Lung (tissue), 12 donors: Measurements from ENCODE around the gene LIG1. TPM values are rescaled to one million over a fixed set of nuclear protein-coding genes. Genes with fewer than 3 reads are reported as not detected.

Experiments
- ATAC-seq: fragments of 200-7000 bp; cut with Tn5 transposase; one replicate; pipeline ENCODE4 v1.9.1; 2020; ENCODE audit warnings: moderate number of reproducible peaks; ENCODE audit not compliant: insufficient read depth, low FRiP score
- DNase-seq, 3 donors: peaks; one replicate each; pipeline ENCODE4 v3.0.0-alpha.2; 2013 to 2017
- H3K27ac ChIP-seq, 2 donors: one replicate each; pipeline ENCODE4 v1.5.1; 2013; ENCODE audit warnings: mild to moderate bottlenecking in 2 of 2, moderate library complexity in 2 of 2, control low read depth in 1 of 2, inconsistent platforms in 1 of 2, low read depth in 1 of 2, low read length in 1 of 2
- H3K27me3 ChIP-seq, 3 donors: one replicate each; pipeline ENCODE4 v1.5.1; 2013; ENCODE audit warnings: low read length in 2 of 3; ENCODE audit not compliant: control insufficient read depth in 3 of 3, insufficient read depth in 3 of 3
- H3K36me3 ChIP-seq, 4 donors: one replicate each; pipeline ENCODE4 v1.5.1; 2013; ENCODE audit warnings: low read length in 4 of 4, mild to moderate bottlenecking in 1 of 4, moderate library complexity in 1 of 4; ENCODE audit not compliant: control insufficient read depth in 4 of 4, insufficient read depth in 4 of 4
- H3K4me1 ChIP-seq, 5 donors: one replicate each; pipeline ENCODE4 v1.5.1; 2013; ENCODE audit warnings: low read length in 5 of 5, mild to moderate bottlenecking in 2 of 5, moderate library complexity in 1 of 5; ENCODE audit not compliant: control insufficient read depth in 5 of 5, insufficient read depth in 5 of 5
- H3K4me3 ChIP-seq: one replicate; pipeline ENCODE4 v1.5.1; 2013; ENCODE audit warnings: mild to moderate bottlenecking, control low read depth, moderate library complexity
- H3K9ac ChIP-seq, 2 donors: one replicate each; pipeline ENCODE4 v1.5.1; 2013; ENCODE audit warnings: low read length in 2 of 2, control low read depth in 1 of 2; ENCODE audit not compliant: insufficient read depth in 1 of 2
- H3K9me3 ChIP-seq, 4 donors: one replicate each; pipeline ENCODE4 v1.5.1; 2013; ENCODE audit warnings: low read length in 3 of 4, mild to moderate bottlenecking in 1 of 4, moderate library complexity in 1 of 4; ENCODE audit not compliant: control insufficient read depth in 4 of 4, insufficient read depth in 3 of 4
- WGBS, 2 donors: extraction: QIAGEN DNeasy Blood & Tissue Kit; methylation state at CpG; one replicate each; pipeline ENCODE4 v1.1.7; 2013; 5-methylcytosine and 5-hydroxymethylcytosine counted together
- polyA plus RNA-seq, 2 donors: library from polyadenylated mRNA; stranded (reverse); fragments of 200-250 nt; gene quantifications; one replicate each; pipeline ENCODE4 v1.2.1, GENCODE V29; 2013
- total RNA-seq, 2 donors: library from RNA; depleted of rRNA in 1 of 2; stranded (reverse); fragments of >200 nt in 1 of 2; gene quantifications; one replicate each; pipeline ENCODE4 v1.2.1, GENCODE V29; 2014 to 2021
- TF ChIP-seq, protein P1 (sequence below): IDR thresholded peaks from 2 replicates; pipeline ENCODE4 v1.5.1; 2012; ENCODE audit warnings: mild to moderate bottlenecking; ENCODE audit errors: control extremely low read depth, extremely low read depth
- donor health status: control.
- donor health status: control.
- donor health status: Bipolar disorder and iron deficiency.
- donor health status: healthy.
- donor health status: DM: yes; HTN: yes; CAD: no.

The LIG1 gene
- total and polyA plus RNA-seq, 4 donors = 10.6 to 40.5 (median 25.3) TPM

DNA sequence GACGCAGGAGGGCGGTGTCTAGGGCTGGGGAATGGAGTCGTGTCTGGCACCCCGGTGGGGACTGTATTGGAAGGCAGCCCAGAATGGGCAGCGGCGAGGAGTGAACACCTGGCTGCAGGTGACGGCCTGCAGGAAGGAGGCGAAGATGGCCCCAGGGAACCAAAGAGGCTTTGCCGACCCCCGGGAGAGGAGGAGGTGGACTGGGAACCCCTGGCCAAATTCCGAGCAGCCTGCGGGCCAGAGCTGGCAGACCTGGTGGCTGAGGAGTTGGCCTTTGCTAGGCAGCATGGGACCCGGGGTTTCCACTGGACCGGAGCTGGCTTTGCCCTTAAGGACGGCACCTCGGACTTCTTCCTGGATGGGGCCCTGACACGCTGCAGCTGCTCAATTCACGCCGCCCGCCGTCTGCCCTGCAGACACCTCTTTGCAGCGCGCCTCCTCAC is 26.2 kb upstream of the LIG1 start:
- TF ChIP-seq, protein P1, sequence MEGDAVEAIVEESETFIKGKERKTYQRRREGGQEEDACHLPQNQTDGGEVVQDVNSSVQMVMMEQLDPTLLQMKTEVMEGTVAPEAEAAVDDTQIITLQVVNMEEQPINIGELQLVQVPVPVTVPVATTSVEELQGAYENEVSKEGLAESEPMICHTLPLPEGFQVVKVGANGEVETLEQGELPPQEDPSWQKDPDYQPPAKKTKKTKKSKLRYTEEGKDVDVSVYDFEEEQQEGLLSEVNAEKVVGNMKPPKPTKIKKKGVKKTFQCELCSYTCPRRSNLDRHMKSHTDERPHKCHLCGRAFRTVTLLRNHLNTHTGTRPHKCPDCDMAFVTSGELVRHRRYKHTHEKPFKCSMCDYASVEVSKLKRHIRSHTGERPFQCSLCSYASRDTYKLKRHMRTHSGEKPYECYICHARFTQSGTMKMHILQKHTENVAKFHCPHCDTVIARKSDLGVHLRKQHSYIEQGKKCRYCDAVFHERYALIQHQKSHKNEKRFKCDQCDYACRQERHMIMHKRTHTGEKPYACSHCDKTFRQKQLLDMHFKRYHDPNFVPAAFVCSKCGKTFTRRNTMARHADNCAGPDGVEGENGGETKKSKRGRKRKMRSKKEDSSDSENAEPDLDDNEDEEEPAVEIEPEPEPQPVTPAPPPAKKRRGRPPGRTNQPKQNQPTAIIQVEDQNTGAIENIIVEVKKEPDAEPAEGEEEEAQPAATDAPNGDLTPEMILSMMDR = no peak
- ATAC-seq (no peak), DNase-seq (no peak)
- Histone ChIP-seq H3K36me3 (peaks cover 0 to 2% (median 0%) of the 10 kb centered on the region in 4 donors), H3K4me3 (no peak overlapping the region), H3K9ac (no peak overlapping the region), H3K9me3 (no peaks in the 10 kb centered on the region), H3K4me1 (peaks cover 0 to 7% (median 2%) of the 10 kb centered on the region in 5 donors), H3K27me3 (no peaks in the 10 kb centered on the region), H3K27ac (no peak overlapping the region)
- WGBS, 2 donors = 74 to 80% methylated on average over 22 to 23 of the region's 23 CpGs

DNA sequence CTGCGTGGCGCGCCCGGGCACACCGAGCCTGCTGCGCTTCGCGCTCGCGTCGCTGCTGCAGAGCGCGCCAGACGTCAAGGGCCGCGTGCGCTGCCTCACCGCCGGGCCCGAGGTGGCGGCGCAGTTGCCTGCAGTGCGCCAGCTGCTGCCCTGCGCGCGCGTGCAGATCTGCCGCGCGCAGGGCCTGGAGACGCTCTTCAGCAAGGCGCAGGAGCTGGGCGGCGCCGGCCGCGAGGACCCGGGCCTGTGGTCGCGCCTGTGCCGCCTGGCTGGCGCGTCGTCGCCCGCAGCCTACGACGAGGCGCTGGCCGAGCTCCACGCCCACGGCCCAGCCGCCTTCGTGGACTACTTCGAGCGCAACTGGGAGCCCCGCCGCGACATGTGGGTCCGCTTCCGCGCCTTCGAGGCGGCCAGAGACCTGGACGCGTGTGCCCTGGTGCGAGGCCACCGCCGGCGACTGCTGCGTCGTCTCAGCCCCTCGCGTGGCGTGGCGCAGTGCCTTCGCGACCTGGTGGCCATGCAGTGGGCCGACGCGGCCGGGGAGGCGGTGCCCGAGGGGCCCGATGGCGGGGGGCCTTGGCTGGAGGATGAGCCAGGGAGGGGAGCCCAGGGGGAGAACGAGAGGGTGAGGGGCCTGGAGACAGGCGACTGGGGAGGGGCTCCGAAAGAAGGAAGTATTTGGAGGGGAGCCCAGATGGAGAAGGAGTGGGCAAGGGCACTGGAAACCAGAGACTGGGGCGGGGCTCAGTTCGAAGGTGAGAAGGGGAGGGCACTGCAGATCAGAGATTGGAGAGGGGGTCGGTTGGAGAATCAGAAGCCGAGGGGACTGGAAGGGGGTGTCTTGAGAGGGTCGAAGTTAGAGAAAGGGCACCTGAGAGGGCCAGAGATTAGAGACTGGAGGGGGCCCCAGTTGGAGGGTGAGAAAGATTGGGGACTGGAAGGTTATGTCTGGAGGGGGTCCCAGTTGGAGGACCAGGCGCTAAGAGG is 25.0 kb upstream of the LIG1 start:
- 82 to 87% methylated on average over 95 of the region's 95 CpGs for WGBS, 2 donors
- H3K36me3 ChIP-seq = peaks cover 0 to 2% (median 0%) of the 10 kb centered on the region in 4 donors
- ATAC-seq (no peak), DNase-seq (no peak)
- H3K27me3 ChIP-seq = no peaks in the 10 kb centered on the region
- no peak overlapping the region for H3K9ac ChIP-seq
- peaks cover 0 to 7% (median 2%) of the 10 kb centered on the region in 5 donors for H3K4me1 ChIP-seq
- no peak overlapping the region for H3K4me3 ChIP-seq
- TF ChIP-seq, protein P1 = no peak
- H3K9me3 ChIP-seq = no peaks in the 10 kb centered on the region
- no peak overlapping the region for H3K27ac ChIP-seq

DNA sequence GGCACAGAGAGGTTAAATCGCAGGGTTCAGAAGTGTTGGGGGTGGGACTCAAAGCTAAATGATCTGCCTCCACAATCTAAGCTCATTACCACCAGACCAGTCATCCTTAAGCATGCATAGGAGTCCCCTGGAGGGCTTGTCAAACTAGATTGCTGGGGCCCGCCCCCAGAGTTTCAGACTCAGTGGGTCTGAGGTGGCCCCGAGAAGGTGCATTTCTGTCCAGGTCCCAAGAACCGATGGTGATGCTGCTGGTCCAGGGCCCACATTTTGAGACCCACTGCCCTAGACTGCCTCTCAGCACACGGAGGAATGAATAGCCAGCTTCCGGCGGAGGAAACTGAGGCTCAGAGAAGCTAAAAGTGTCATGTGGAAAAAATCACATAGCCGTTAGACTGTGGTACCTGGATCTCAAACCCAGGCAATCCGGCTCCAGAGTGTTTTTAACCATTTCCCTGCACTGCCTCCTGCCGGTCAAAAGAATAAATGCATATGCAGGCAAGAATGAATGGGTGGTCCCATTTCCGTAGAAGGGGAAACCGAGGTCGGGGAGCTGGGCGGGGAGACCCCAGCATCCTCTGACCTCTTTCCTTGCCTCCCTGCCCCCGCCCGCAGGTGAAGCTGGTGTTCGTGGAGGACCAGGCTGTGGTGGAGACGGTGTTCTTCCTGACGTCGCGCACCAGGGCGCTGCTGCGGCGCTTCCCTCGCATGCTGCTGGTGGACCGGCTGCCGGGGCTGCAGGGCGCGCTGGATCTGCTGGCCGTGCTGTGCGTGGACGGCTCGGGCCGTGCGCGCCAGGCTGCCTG is 24.1 kb upstream of the LIG1 start:
- DNase-seq (no peak), ATAC-seq (no peak)
- Histone ChIP-seq H3K36me3 (peaks cover 0 to 2% (median 0%) of the 10 kb centered on the region in 4 donors), H3K9me3 (no peaks in the 10 kb centered on the region), H3K27ac (no peak overlapping the region), H3K9ac (no peak overlapping the region), H3K4me3 (no peak overlapping the region), H3K4me1 (peaks cover 0 to 7% (median 2%) of the 10 kb centered on the region in 5 donors), H3K27me3 (no peaks in the 10 kb centered on the region)
- 83 to 87% methylated on average over 36 of the region's 36 CpGs for WGBS, 2 donors
- TF ChIP-seq, protein P1 = no peak
